ENCODE data around the gene SEC31A.
A peak's percentile ranks its signal among the peaks of the same experiment; 100 is the strongest.

The SEC31A gene

GRCh38 chr4:82906469-82906868, 15.5 kb upstream of the SEC31A start:
- Histone ChIP-seq H3K4me3 (ENCODE audit: low read depth, low read length) (no peak overlapping the region), H3K79me2 (ENCODE audit: control insufficient read depth, insufficient read depth, low read length, unreplicated experiment) (peaks cover 12% of the 10 kb centered on the region), H3K27me3 (ENCODE audit: insufficient read depth, low read length) (no peaks in the 10 kb centered on the region), H3K4me1 (ENCODE audit: control insufficient read depth, insufficient read depth, low read length, unreplicated experiment) (peaks cover 13% of the 10 kb centered on the region), H2AFZ (ENCODE audit: low read length, unreplicated experiment) (no peak overlapping the region), H3K36me3 (ENCODE audit: insufficient read depth, low read length) (no peaks in the 10 kb centered on the region), H3K27ac (ENCODE audit: low read depth, low read length) (no peak overlapping the region)

GRCh38 chr4:82905205-82905604, 14.3 kb upstream of the SEC31A start:
- H3K4me1 ChIP-seq (ENCODE audit: control insufficient read depth, insufficient read depth, low read length, unreplicated experiment) = peaks cover 13% of the 10 kb centered on the region
- peaks cover 12% of the 10 kb centered on the region for H3K79me2 ChIP-seq (ENCODE audit: control insufficient read depth, insufficient read depth, low read length, unreplicated experiment)
- peak overlapping the region; percentile 64 for H3K27ac ChIP-seq (ENCODE audit: low read depth, low read length)
- H3K27me3 ChIP-seq (ENCODE audit: insufficient read depth, low read length) = no peaks in the 10 kb centered on the region
- H2AFZ ChIP-seq (ENCODE audit: low read length, unreplicated experiment) = peak overlapping the region; percentile 7
- peak overlapping the region; percentile 57 for H3K4me3 ChIP-seq (ENCODE audit: low read depth, low read length)
- no peaks in the 10 kb centered on the region for H3K36me3 ChIP-seq (ENCODE audit: insufficient read depth, low read length)

GRCh38 chr4:82903737-82904136, 12.8 kb upstream of the SEC31A start:
- Histone ChIP-seq H3K4me3 (ENCODE audit: low read depth, low read length) (no peak overlapping the region), H3K4me1 (ENCODE audit: control insufficient read depth, insufficient read depth, low read length, unreplicated experiment) (peaks cover 13% of the 10 kb centered on the region), H3K27ac (ENCODE audit: low read depth, low read length) (no peak overlapping the region), H2AFZ (ENCODE audit: low read length, unreplicated experiment) (no peak overlapping the region), H3K79me2 (ENCODE audit: control insufficient read depth, insufficient read depth, low read length, unreplicated experiment) (peaks cover 27% of the 10 kb centered on the region), H3K27me3 (ENCODE audit: insufficient read depth, low read length) (no peaks in the 10 kb centered on the region), H3K36me3 (ENCODE audit: insufficient read depth, low read length) (no peaks in the 10 kb centered on the region)

GRCh38 chr4:82901183-82901718, 10.3 kb upstream of the SEC31A start:
- peaks cover 17% of the 10 kb centered on the region for H3K36me3 ChIP-seq (ENCODE audit: insufficient read depth, low read length)
- H3K4me3 ChIP-seq (ENCODE audit: low read depth, low read length) = peak overlapping the region; percentile 89
- peak overlapping the region; percentile 0 for H2AFZ ChIP-seq (ENCODE audit: low read length, unreplicated experiment)
- H3K27ac ChIP-seq (ENCODE audit: low read depth, low read length) = peak overlapping the region; percentile 99
- H3K27me3 ChIP-seq (ENCODE audit: insufficient read depth, low read length) = no peaks in the 10 kb centered on the region
- peaks cover 52% of the 10 kb centered on the region for H3K79me2 ChIP-seq (ENCODE audit: control insufficient read depth, insufficient read depth, low read length, unreplicated experiment)
- H3K4me1 ChIP-seq (ENCODE audit: control insufficient read depth, insufficient read depth, low read length, unreplicated experiment) = peaks cover 24% of the 10 kb centered on the region

- H2AFZ ChIP-seq (ENCODE audit: low read length, unreplicated experiment) = peak within 1 kb of the TSS; percentile 0
- H3K36me3 ChIP-seq (ENCODE audit: insufficient read depth, low read length) = peaks cover 21% of the 10 kb centered on the region
- peaks cover 18% of the 10 kb centered on the region for H3K4me1 ChIP-seq (ENCODE audit: control insufficient read depth, insufficient read depth, low read length, unreplicated experiment)
- H3K4me3 ChIP-seq (ENCODE audit: low read depth, low read length) = peak within 1 kb of the TSS; percentile 89
- peaks cover 58% of the 10 kb centered on the region for H3K79me2 ChIP-seq (ENCODE audit: control insufficient read depth, insufficient read depth, low read length, unreplicated experiment)
- H3K27me3 ChIP-seq (ENCODE audit: insufficient read depth, low read length) = no peaks in the 10 kb centered on the region
- H3K27ac ChIP-seq (ENCODE audit: low read depth, low read length) = peak within 1 kb of the TSS; percentile 99
Observed at GRCh38 chr4:82900411-82901182, 9.6 kb upstream of the SEC31A start, which contains the start of gene THAP9. TSS of gene THAP9 (plus strand) at chr4:82900735. CDS start at chr4:82900803, 68 bp downstream.

- peak overlapping the region; percentile 89 for H3K4me3 ChIP-seq (ENCODE audit: low read depth, low read length)
- peaks cover 16% of the 10 kb centered on the region for H3K4me1 ChIP-seq (ENCODE audit: control insufficient read depth, insufficient read depth, low read length, unreplicated experiment)
- H3K27ac ChIP-seq (ENCODE audit: low read depth, low read length) = peak overlapping the region; percentile 99
- no peak overlapping the region for H2AFZ ChIP-seq (ENCODE audit: low read length, unreplicated experiment)
- peaks cover 24% of the 10 kb centered on the region for H3K36me3 ChIP-seq (ENCODE audit: insufficient read depth, low read length)
- H3K27me3 ChIP-seq (ENCODE audit: insufficient read depth, low read length) = no peaks in the 10 kb centered on the region
- peaks cover 63% of the 10 kb centered on the region for H3K79me2 ChIP-seq (ENCODE audit: control insufficient read depth, insufficient read depth, low read length, unreplicated experiment)
Observed at GRCh38 chr4:82900066-82900410, 9.1 kb upstream of the SEC31A start.

- H2AFZ ChIP-seq (ENCODE audit: low read length, unreplicated experiment) = no peak overlapping the region
- no peaks in the 10 kb centered on the region for H3K27me3 ChIP-seq (ENCODE audit: insufficient read depth, low read length)
- H3K4me1 ChIP-seq (ENCODE audit: control insufficient read depth, insufficient read depth, low read length, unreplicated experiment) = peaks cover 16% of the 10 kb centered on the region
- peak overlapping the region; percentile 89 for H3K4me3 ChIP-seq (ENCODE audit: low read depth, low read length)
- H3K79me2 ChIP-seq (ENCODE audit: control insufficient read depth, insufficient read depth, low read length, unreplicated experiment) = peaks cover 68% of the 10 kb centered on the region
- peaks cover 30% of the 10 kb centered on the region for H3K36me3 ChIP-seq (ENCODE audit: insufficient read depth, low read length)
- H3K27ac ChIP-seq (ENCODE audit: low read depth, low read length) = peak overlapping the region; percentile 99
Observed at GRCh38 chr4:82899374-82900065, 8.6 kb upstream of the SEC31A start.

GRCh38 chr4:82898322-82899243, 7.6 kb upstream of the SEC31A start:
- peak overlapping the region; percentile 99 for H3K27ac ChIP-seq (ENCODE audit: low read depth, low read length)
- peak overlapping the region; percentile 89 for H3K4me3 ChIP-seq (ENCODE audit: low read depth, low read length)
- H3K4me1 ChIP-seq (ENCODE audit: control insufficient read depth, insufficient read depth, low read length, unreplicated experiment) = peaks cover 23% of the 10 kb centered on the region
- peaks cover 76% of the 10 kb centered on the region for H3K79me2 ChIP-seq (ENCODE audit: control insufficient read depth, insufficient read depth, low read length, unreplicated experiment)
- peaks cover 38% of the 10 kb centered on the region for H3K36me3 ChIP-seq (ENCODE audit: insufficient read depth, low read length)
- H2AFZ ChIP-seq (ENCODE audit: low read length, unreplicated experiment) = no peak overlapping the region
- H3K27me3 ChIP-seq (ENCODE audit: insufficient read depth, low read length) = no peaks in the 10 kb centered on the region

GRCh38 chr4:82896755-82897154, 5.8 kb upstream of the SEC31A start:
- no peaks in the 10 kb centered on the region for H3K27me3 ChIP-seq (ENCODE audit: insufficient read depth, low read length)
- H3K4me3 ChIP-seq (ENCODE audit: low read depth, low read length) = peak overlapping the region; percentile 89; the same call in 1 of the 2 replicates
- H3K79me2 ChIP-seq (ENCODE audit: control insufficient read depth, insufficient read depth, low read length, unreplicated experiment) = peaks cover 74% of the 10 kb centered on the region
- no peak overlapping the region for H2AFZ ChIP-seq (ENCODE audit: low read length, unreplicated experiment)
- H3K36me3 ChIP-seq (ENCODE audit: insufficient read depth, low read length) = peaks cover 42% of the 10 kb centered on the region
- peaks cover 41% of the 10 kb centered on the region for H3K4me1 ChIP-seq (ENCODE audit: control insufficient read depth, insufficient read depth, low read length, unreplicated experiment)
- H3K27ac ChIP-seq (ENCODE audit: low read depth, low read length) = no peak overlapping the region

GRCh38 chr4:82893942-82894341, 3.0 kb upstream of the SEC31A start:
- Histone ChIP-seq H3K36me3 (ENCODE audit: insufficient read depth, low read length) (peaks cover 46% of the 10 kb centered on the region), H3K27me3 (ENCODE audit: insufficient read depth, low read length) (no peaks in the 10 kb centered on the region), H3K4me1 (ENCODE audit: control insufficient read depth, insufficient read depth, low read length, unreplicated experiment) (peaks cover 43% of the 10 kb centered on the region), H3K4me3 (ENCODE audit: low read depth, low read length) (no peak overlapping the region), H3K79me2 (ENCODE audit: control insufficient read depth, insufficient read depth, low read length, unreplicated experiment) (peaks cover 78% of the 10 kb centered on the region), H2AFZ (ENCODE audit: low read length, unreplicated experiment) (no peak overlapping the region), H3K27ac (ENCODE audit: low read depth, low read length) (peak overlapping the region; percentile 20; the same call in 1 of the 2 replicates)
